Fibroblast of lung (primary cell): ENCODE results near the gene KIAA2012. TPM values are rescaled to one million over a fixed set of nuclear protein-coding genes. Genes with fewer than 3 reads are reported as not detected.

Source experiments
- DNase-seq, 2 donors: peaks; one replicate each; pipeline versions ENCODE4 v3.0.0 to v3.0.0-alpha.2; 2010; ENCODE audit warnings: low read depth in 2 of 2
- H2AFZ ChIP-seq: 2 replicates; pipeline ENCODE4 v1.5.1; 2012; ENCODE audit warnings: low read length, control low read depth, inconsistent platforms
- H3K27ac ChIP-seq: 2 replicates; pipeline ENCODE4 v1.5.1; 2011; ENCODE audit warnings: low read length, control low read depth; ENCODE audit not compliant: insufficient read depth
- H3K27me3 ChIP-seq: 2 replicates; pipeline ENCODE4 v1.5.1; 2011; ENCODE audit warnings: mild to moderate bottlenecking, low read length; ENCODE audit not compliant: control insufficient read depth, insufficient read depth
- H3K36me3 ChIP-seq: 2 replicates; pipeline ENCODE4 v1.5.1; 2011; ENCODE audit warnings: low read length; ENCODE audit not compliant: control insufficient read depth, insufficient read depth
- H3K4me1 ChIP-seq: 2 replicates; pipeline ENCODE4 v1.5.1; 2011; ENCODE audit warnings: low read length; ENCODE audit not compliant: control insufficient read depth, insufficient read depth; ENCODE audit errors: extremely low read depth
- H3K4me2 ChIP-seq: 2 replicates; pipeline ENCODE4 v1.5.1; 2011; ENCODE audit warnings: low read length, control low read depth; ENCODE audit not compliant: insufficient read depth; ENCODE audit errors: extremely low read depth
- H3K4me3 ChIP-seq, 4 experiments: fragments of 200-600 bp in 1 of 4; sonication (generic) in 1 of 4; replicated peaks in 1 of 4; 2 replicates each; pipeline ENCODE4 v1.5.1; 2011 to 2016; ENCODE audit warnings: low read length in 4 of 4, low read depth in 3 of 4, mild to moderate bottlenecking in 3 of 4, control low read depth in 2 of 4, inconsistent platforms in 1 of 4, mixed read lengths in 1 of 4; ENCODE audit not compliant: insufficient read depth in 1 of 4; ENCODE audit errors: control extremely low read depth in 1 of 4
- H3K79me2 ChIP-seq: 2 replicates; pipeline ENCODE4 v1.5.1; 2012; ENCODE audit warnings: mild to moderate bottlenecking, low read length, inconsistent platforms; ENCODE audit not compliant: control insufficient read depth, insufficient read depth
- H3K9ac ChIP-seq: 2 replicates; pipeline ENCODE4 v1.5.1; 2011; ENCODE audit warnings: mild to moderate bottlenecking, low read length, control low read depth; ENCODE audit not compliant: insufficient read depth
- H3K9me3 ChIP-seq: 2 replicates; pipeline ENCODE4 v1.5.1; 2012; ENCODE audit warnings: low read depth, low read length; ENCODE audit not compliant: control insufficient read depth, insufficient read depth
- H4K20me1 ChIP-seq: 2 replicates; pipeline ENCODE4 v1.5.1; 2011; ENCODE audit warnings: low read length; ENCODE audit not compliant: control insufficient read depth, insufficient read depth; ENCODE audit errors: extremely low read depth
- EZH2 ChIP-seq: IDR thresholded peaks from 2 replicates; pipeline ENCODE4 v1.5.1; 2012; ENCODE audit warnings: low read length, control low read depth, mild to moderate bottlenecking; ENCODE audit errors: missing control alignments
- polyA plus RNA-seq, 2 donors: library from polyadenylated mRNA; depleted of rRNA in 1 of 2; stranded (reverse) in 1 of 2; unstranded in 1 of 2; fragments of >200 nt; gene quantifications; 2 replicates each; pipeline ENCODE4 v1.2.1, GENCODE V29; 2011 to 2012; ENCODE audit warnings: missing spikeins in 1 of 2
- total RNA-seq: library from RNA; depleted of rRNA; stranded (reverse); fragments of >200 nt; gene quantifications from 2 replicates; pipeline ENCODE4 v1.2.1, GENCODE V29; 2014
- TF ChIP-seq, protein P1 (sequence below), 2 donors: IDR thresholded peaks in 1 of 2; conservative IDR thresholded peaks in 1 of 2; 1 replicate in 1 of 2; 2 replicates in 1 of 2; pipeline ENCODE4 v1.5.1; 2011 to 2012; ENCODE audit warnings: low read length in 2 of 2, control low read depth in 1 of 2, inconsistent platforms in 1 of 2, low read depth in 1 of 2, mild to moderate bottlenecking in 1 of 2

KIAA2012 gene
- total and polyA plus RNA-seq, 2 donors (not counting 1 experiment from before 2014, with no cell fraction given) = 0.09 TPM; not detected in 1

GRCh38 chr2:202171241-202171825 lies 98.3 kb downstream of the KIAA2012 start:
- peak overlapping the region; percentile 42 for H3K4me2 ChIP-seq
- no peaks in the 10 kb centered on the region for H3K9me3 ChIP-seq
- H3K27ac ChIP-seq = no peak overlapping the region
- H4K20me1 ChIP-seq = no peaks in the 10 kb centered on the region
- no peaks in the 10 kb centered on the region for H3K4me1 ChIP-seq
- H3K36me3 ChIP-seq = no peaks in the 10 kb centered on the region
- no peak overlapping the region for H3K9ac ChIP-seq
- peak; percentile 28 to 40 for DNase-seq
- no peaks in the 10 kb centered on the region for H3K27me3 ChIP-seq
- peak overlapping the region; percentile 15 for H2AFZ ChIP-seq
- TF ChIP-seq, protein P1, sequence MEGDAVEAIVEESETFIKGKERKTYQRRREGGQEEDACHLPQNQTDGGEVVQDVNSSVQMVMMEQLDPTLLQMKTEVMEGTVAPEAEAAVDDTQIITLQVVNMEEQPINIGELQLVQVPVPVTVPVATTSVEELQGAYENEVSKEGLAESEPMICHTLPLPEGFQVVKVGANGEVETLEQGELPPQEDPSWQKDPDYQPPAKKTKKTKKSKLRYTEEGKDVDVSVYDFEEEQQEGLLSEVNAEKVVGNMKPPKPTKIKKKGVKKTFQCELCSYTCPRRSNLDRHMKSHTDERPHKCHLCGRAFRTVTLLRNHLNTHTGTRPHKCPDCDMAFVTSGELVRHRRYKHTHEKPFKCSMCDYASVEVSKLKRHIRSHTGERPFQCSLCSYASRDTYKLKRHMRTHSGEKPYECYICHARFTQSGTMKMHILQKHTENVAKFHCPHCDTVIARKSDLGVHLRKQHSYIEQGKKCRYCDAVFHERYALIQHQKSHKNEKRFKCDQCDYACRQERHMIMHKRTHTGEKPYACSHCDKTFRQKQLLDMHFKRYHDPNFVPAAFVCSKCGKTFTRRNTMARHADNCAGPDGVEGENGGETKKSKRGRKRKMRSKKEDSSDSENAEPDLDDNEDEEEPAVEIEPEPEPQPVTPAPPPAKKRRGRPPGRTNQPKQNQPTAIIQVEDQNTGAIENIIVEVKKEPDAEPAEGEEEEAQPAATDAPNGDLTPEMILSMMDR (conservative IDR thresholded peaks at IDR 0.05 in 1 of 2, IDR thresholded peaks at IDR 0.05 in 1 of 2; ENCODE audit: low read depth in 1 of 2, low read length in 2 of 2) = no peak
- H3K4me3 ChIP-seq = peak overlapping the region in 2 of 4 experiments; percentile 17 to 19
- no peaks in the 10 kb centered on the region for H3K79me2 ChIP-seq

GRCh38 chr2:202172439-202173211 lies 99.6 kb downstream of the KIAA2012 start:
- peak overlapping the region; percentile 44 for H3K4me2 ChIP-seq
- no peaks in the 10 kb centered on the region for H3K27me3 ChIP-seq
- peak in 1 of 2 donors; percentile 42 for DNase-seq
- no peak overlapping the region for H3K9ac ChIP-seq
- H3K4me1 ChIP-seq = no peaks in the 10 kb centered on the region
- H4K20me1 ChIP-seq = no peaks in the 10 kb centered on the region
- no peak overlapping the region for H3K4me3 ChIP-seq
- H2AFZ ChIP-seq = no peak overlapping the region
- no peaks in the 10 kb centered on the region for H3K9me3 ChIP-seq
- no peak overlapping the region for H3K27ac ChIP-seq
- no peaks in the 10 kb centered on the region for H3K36me3 ChIP-seq
- TF ChIP-seq EZH2 = no peak
- no peaks in the 10 kb centered on the region for H3K79me2 ChIP-seq

DNA sequence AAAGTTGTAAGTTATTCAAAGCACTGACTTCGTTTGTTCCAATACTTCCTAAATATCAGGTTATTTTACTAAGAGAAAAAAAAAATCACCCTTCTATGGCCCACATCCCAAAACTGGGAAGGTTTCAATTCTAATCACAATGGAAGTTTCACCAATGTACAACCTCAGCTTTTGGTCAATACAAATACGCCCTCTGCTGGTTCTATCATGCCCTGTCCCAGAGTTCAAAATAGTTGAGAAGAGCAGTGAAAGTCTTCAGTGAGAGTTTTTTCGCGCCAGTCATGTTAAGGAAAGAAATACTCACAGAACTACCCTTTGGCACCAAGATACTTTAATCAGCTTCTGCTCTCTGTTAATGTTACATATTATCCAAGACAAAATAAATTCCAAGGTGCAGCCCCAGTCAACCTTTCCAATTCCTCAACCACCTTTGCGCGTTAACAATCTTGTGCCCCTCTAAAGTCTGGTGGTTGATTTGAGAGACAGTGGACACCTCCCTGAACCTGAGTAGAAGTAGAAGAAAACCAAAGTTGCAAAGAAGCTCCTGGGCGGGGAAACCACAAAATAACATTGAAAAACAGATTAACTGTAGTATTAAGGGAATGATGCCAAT lies 105.4 kb downstream of the KIAA2012 start:
- Histone ChIP-seq H3K4me1 (no peaks in the 10 kb centered on the region), H3K4me2 (no peak overlapping the region), H3K27ac (no peak overlapping the region), H3K9ac (no peak overlapping the region), H2AFZ (no peak overlapping the region), H3K36me3 (no peaks in the 10 kb centered on the region), H3K27me3 (no peaks in the 10 kb centered on the region), H4K20me1 (no peaks in the 10 kb centered on the region), H3K79me2 (no peaks in the 10 kb centered on the region), H3K9me3 (no peaks in the 10 kb centered on the region), H3K4me3 (no peak overlapping the region)
- TF ChIP-seq, protein P1 (conservative IDR thresholded peaks at IDR 0.05 in 1 of 2, IDR thresholded peaks at IDR 0.05 in 1 of 2; ENCODE audit: low read depth in 1 of 2, low read length in 2 of 2) = peak; percentile 82 to 85
- no peak for TF ChIP-seq EZH2
- peak; percentile 62 to 80 for DNase-seq
